Measurements from ENCODE around the gene CCSER1.

The CCSER1 gene

GRCh38 chr4:91519155-91519554 lies 1392.0 kb downstream of the CCSER1 start:
- TF ChIP-seq CTCF (conservative IDR thresholded peaks at IDR 0.05; ENCODE audit: low read length) (no peak), EZH2phosphoT487 (IDR thresholded peaks at IDR 0.05; ENCODE audit: borderline replicate concordance) (no peak)
- H3K9me3 ChIP-seq (ENCODE audit: insufficient read depth, low read depth, low read length) = no peaks in the 10 kb centered on the region

DNA sequence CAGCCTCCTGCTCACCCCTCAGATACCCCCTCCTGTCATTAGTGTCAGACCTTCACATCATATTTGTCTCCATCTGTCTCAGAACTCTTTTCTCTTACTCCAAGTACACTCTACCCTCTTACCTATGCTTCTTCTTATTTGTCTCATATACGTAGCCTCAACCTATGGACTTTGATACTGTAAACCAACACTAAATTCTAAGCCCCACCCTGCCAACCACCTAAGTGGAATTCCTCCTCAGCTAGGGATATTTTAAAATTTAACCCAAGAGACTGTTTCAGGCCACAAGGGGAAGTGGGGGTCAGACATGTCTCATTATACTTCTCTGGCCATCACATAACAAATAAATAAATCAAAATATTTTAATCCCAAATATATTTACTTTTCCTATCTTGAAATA lies 1398.4 kb downstream of the CCSER1 start:
- Histone ChIP-seq H3K4me2 (ENCODE audit: low read depth, low read length, poor library complexity, severe bottlenecking) (no peak overlapping the region), H3K27me3 (ENCODE audit: insufficient read depth, low read length, poor library complexity, severe bottlenecking) (no peaks in the 10 kb centered on the region), H3K9ac (ENCODE audit: low read depth, low read length, poor library complexity, severe bottlenecking) (no peak overlapping the region), H3K79me2 (ENCODE audit: insufficient read depth, low read length) (no peaks in the 10 kb centered on the region), H3K9me3 (ENCODE audit: insufficient read depth, low read depth, low read length) (no peaks in the 10 kb centered on the region), H3K4me3 (ENCODE audit: low read length, poor library complexity, severe bottlenecking) (no peak overlapping the region), H3K36me3 (ENCODE audit: insufficient read depth, low read length) (no peaks in the 10 kb centered on the region), H4K20me1 (ENCODE audit: insufficient read depth, low read length, poor library complexity, severe bottlenecking) (no peaks in the 10 kb centered on the region), H3K9me2 (replicated peaks; ENCODE audit: low read depth, low read length) (no peaks in the 10 kb centered on the region), H3K4me1 (ENCODE audit: insufficient read depth, low read length, poor library complexity, severe bottlenecking) (no peaks in the 10 kb centered on the region), H2AFZ (ENCODE audit: low read length) (no peak overlapping the region), H3F3A (ENCODE audit: low read depth) (no peaks in the 10 kb centered on the region)
- no peak for TF ChIP-seq CTCF (conservative IDR thresholded peaks at IDR 0.05; ENCODE audit: low read length)
- no peak for TF ChIP-seq EZH2phosphoT487 (IDR thresholded peaks at IDR 0.05; ENCODE audit: borderline replicate concordance)

More at GRCh38 chr4:91519155-91519554, 1392.0 kb downstream of the CCSER1 start:
- no peaks in the 10 kb centered on the region for H3F3A ChIP-seq (ENCODE audit: low read depth)
- no peaks in the 10 kb centered on the region for H3K79me2 ChIP-seq (ENCODE audit: insufficient read depth, low read length)
- H3K9me2 ChIP-seq (replicated peaks; ENCODE audit: low read depth, low read length) = no peaks in the 10 kb centered on the region
- H3K9ac ChIP-seq (ENCODE audit: low read depth, low read length, poor library complexity, severe bottlenecking) = no peak overlapping the region
- no peaks in the 10 kb centered on the region for H3K4me1 ChIP-seq (ENCODE audit: insufficient read depth, low read length, poor library complexity, severe bottlenecking)
- H4K20me1 ChIP-seq (ENCODE audit: insufficient read depth, low read length, poor library complexity, severe bottlenecking) = no peaks in the 10 kb centered on the region
- no peak overlapping the region for H3K4me2 ChIP-seq (ENCODE audit: low read depth, low read length, poor library complexity, severe bottlenecking)
- H2AFZ ChIP-seq (ENCODE audit: low read length) = no peak overlapping the region
- H3K36me3 ChIP-seq (ENCODE audit: insufficient read depth, low read length) = no peaks in the 10 kb centered on the region
- no peaks in the 10 kb centered on the region for H3K27me3 ChIP-seq (ENCODE audit: insufficient read depth, low read length, poor library complexity, severe bottlenecking)
- no peak overlapping the region for H3K4me3 ChIP-seq (ENCODE audit: low read length, poor library complexity, severe bottlenecking)

- Histone ChIP-seq H3K9me2 (replicated peaks; ENCODE audit: low read depth, low read length) (no peaks in the 10 kb centered on the region), H3K4me1 (ENCODE audit: insufficient read depth, low read length, poor library complexity, severe bottlenecking) (no peaks in the 10 kb centered on the region), H3K9ac (ENCODE audit: low read depth, low read length, poor library complexity, severe bottlenecking) (no peak overlapping the region), H3K4me3 (ENCODE audit: low read length, poor library complexity, severe bottlenecking) (no peak overlapping the region), H3K4me2 (ENCODE audit: low read depth, low read length, poor library complexity, severe bottlenecking) (no peak overlapping the region), H3K9me3 (ENCODE audit: insufficient read depth, low read depth, low read length) (no peaks in the 10 kb centered on the region), H4K20me1 (ENCODE audit: insufficient read depth, low read length, poor library complexity, severe bottlenecking) (no peaks in the 10 kb centered on the region), H2AFZ (ENCODE audit: low read length) (no peak overlapping the region), H3K79me2 (ENCODE audit: insufficient read depth, low read length) (no peaks in the 10 kb centered on the region), H3F3A (ENCODE audit: low read depth) (no peaks in the 10 kb centered on the region), H3K27me3 (ENCODE audit: insufficient read depth, low read length, poor library complexity, severe bottlenecking) (no peaks in the 10 kb centered on the region), H3K36me3 (ENCODE audit: insufficient read depth, low read length) (no peaks in the 10 kb centered on the region)
- TF ChIP-seq EZH2phosphoT487 (IDR thresholded peaks at IDR 0.05; ENCODE audit: borderline replicate concordance) = no peak
- TF ChIP-seq CTCF (conservative IDR thresholded peaks at IDR 0.05; ENCODE audit: low read length) = no peak
Observed at GRCh38 chr4:91527056-91527455, 1399.9 kb downstream of the CCSER1 start.

Measured in Loucy (cell line).